Kidney epithelial cell (primary cell): ENCODE data around the gene ACSS3. TPM values are rescaled to one million over a fixed set of nuclear protein-coding genes. Genes with fewer than 3 reads are reported as not detected.
A peak's percentile ranks its signal among the peaks of the same experiment; 100 is the strongest.

ENCODE experiments used
- DNase-seq: peaks from one replicate; pipeline ENCODE4 v3.0.0-alpha.2; 2010; ENCODE audit warnings: low read depth
- H3K27me3 ChIP-seq: 2 replicates; pipeline ENCODE4 v1.6.0; 2011; ENCODE audit warnings: low read length; ENCODE audit not compliant: control insufficient read depth, insufficient read depth
- H3K36me3 ChIP-seq: 2 replicates; pipeline ENCODE4 v1.5.1; 2011; ENCODE audit warnings: low read length; ENCODE audit not compliant: control insufficient read depth, insufficient read depth
- H3K4me3 ChIP-seq: 2 replicates; pipeline ENCODE4 v1.5.1; 2011; ENCODE audit warnings: low read depth, mild to moderate bottlenecking, control low read depth, low read length
- total RNA-seq: library from RNA; depleted of rRNA; stranded (reverse); fragments of >200 nt; gene quantifications from 2 replicates; pipeline ENCODE4 v1.2.3, GENCODE V29; 2015
- TF ChIP-seq, protein P1 (sequence below): IDR thresholded peaks from 2 replicates; pipeline ENCODE4 v1.5.1; 2011; ENCODE audit warnings: mild to moderate bottlenecking, moderate library complexity, low read length, control low read depth, inconsistent platforms; ENCODE audit not compliant: insufficient read depth, poor library complexity, severe bottlenecking

ACSS3 gene
- total RNA-seq, 1 donor from 2014 or later = 5.5 TPM

DNA sequence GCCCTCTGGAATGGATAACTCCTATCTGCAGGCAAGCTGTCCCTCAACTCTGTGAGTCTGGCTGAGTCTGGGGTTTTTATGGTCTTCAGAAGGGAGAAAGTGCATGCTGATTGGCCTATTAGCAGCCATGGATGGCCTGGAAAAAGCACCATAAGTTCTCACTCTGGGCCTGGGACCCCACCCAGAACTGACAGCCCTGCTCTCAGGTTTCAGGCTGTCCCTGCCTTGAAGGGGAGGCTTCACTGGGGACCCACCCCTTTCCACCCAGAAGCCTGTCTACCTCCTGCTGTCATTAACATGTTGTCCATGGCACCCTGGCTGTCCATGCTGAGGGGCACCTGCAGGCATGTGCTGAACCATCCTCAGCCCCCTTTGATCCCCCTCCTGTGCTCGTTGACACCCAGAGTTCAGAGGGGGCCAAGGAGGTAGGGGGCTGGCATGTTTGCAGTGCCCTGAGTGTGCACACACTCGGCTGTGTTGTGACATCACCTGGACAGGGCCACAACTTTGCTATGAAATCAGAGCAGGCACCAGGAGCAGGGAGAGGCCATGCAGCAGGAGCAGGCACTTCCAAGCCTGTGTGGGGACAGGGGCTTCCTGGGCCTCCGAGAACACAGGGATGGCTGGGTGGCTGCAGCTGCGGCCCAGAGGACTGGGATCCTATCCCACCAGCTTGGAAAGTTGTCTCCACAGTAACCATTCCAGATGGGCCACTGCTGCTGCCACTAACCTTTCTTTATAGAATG, 84.7 kb downstream of the ACSS3 start:
- TF ChIP-seq, protein P1, sequence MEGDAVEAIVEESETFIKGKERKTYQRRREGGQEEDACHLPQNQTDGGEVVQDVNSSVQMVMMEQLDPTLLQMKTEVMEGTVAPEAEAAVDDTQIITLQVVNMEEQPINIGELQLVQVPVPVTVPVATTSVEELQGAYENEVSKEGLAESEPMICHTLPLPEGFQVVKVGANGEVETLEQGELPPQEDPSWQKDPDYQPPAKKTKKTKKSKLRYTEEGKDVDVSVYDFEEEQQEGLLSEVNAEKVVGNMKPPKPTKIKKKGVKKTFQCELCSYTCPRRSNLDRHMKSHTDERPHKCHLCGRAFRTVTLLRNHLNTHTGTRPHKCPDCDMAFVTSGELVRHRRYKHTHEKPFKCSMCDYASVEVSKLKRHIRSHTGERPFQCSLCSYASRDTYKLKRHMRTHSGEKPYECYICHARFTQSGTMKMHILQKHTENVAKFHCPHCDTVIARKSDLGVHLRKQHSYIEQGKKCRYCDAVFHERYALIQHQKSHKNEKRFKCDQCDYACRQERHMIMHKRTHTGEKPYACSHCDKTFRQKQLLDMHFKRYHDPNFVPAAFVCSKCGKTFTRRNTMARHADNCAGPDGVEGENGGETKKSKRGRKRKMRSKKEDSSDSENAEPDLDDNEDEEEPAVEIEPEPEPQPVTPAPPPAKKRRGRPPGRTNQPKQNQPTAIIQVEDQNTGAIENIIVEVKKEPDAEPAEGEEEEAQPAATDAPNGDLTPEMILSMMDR = no peak
- Histone ChIP-seq H3K27me3 (no peaks in the 10 kb centered on the region), H3K36me3 (no peaks in the 10 kb centered on the region), H3K4me3 (no peak overlapping the region)
- DNase-seq = no peak

DNA sequence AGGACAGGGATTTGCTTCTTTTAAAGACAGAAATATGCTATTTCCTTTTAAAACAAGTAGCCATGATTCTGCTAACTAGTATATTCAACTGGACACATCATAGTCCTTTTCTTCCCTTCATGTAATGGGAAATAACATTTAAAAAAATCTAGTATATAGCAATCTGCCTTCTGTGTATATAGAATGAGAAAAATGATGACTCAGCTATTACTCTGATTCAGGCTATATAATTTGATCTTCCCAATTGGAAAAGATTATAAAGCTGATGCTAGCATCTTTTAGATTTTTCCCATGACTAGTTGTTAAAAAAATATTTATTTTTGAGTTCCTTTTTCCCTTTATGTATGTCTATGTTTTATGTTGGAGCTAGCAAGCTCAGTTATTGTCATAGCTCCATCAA, 86.9 kb downstream of the ACSS3 start:
- TF ChIP-seq, protein P1 = no peak

DNA sequence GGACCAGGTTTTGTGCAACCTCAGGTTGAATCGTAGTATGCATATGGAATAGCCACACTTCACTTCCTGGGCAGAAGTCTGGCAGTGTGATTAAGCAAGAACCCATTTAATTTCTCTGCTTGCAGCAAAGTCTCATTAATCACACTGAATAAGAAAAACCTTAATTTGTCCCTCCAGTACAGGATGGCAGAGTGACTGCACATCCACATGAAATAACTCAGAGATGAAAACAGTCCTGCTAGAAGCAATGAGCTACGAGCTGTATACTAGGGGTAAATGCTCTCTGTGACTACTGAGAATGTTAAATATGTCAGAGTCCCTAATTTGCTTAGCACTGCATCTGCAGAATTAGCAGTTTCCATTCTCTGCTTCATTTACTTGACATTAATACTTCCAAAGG, 88.9 kb downstream of the ACSS3 start:
- TF ChIP-seq, protein P1 = no peak

More for the DNA sequence above, 86.9 kb downstream of the ACSS3 start:
- no peak overlapping the region for H3K4me3 ChIP-seq
- H3K36me3 ChIP-seq = no peaks in the 10 kb centered on the region
- H3K27me3 ChIP-seq = no peaks in the 10 kb centered on the region
- DNase-seq = no peak

DNA sequence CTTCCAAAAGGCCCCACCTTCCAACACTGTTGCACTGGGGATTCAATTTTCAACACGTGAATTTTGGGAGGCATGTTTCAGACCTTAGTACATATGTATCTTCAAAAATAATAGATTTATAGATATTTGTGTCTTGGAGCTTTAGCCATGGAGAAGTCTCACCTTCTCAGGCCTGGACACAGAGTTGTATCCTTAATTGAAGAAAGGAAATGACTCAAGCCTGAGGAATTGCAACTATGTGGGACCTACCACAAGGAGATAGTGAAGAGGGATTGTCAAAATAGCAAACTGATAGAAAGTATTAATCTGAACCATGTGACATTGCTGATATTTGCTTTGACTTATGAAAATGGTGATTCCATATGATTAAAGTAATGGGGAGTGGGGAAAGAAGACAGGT, 89.8 kb downstream of the ACSS3 start:
- TF ChIP-seq, protein P1 = no peak
- Histone ChIP-seq H3K36me3 (no peaks in the 10 kb centered on the region), H3K27me3 (no peaks in the 10 kb centered on the region), H3K4me3 (no peak overlapping the region)
- peak; percentile 7 for DNase-seq

More for the DNA sequence above, 88.9 kb downstream of the ACSS3 start:
- Histone ChIP-seq H3K36me3 (no peaks in the 10 kb centered on the region), H3K4me3 (no peak overlapping the region), H3K27me3 (no peaks in the 10 kb centered on the region)
- DNase-seq = no peak

DNA sequence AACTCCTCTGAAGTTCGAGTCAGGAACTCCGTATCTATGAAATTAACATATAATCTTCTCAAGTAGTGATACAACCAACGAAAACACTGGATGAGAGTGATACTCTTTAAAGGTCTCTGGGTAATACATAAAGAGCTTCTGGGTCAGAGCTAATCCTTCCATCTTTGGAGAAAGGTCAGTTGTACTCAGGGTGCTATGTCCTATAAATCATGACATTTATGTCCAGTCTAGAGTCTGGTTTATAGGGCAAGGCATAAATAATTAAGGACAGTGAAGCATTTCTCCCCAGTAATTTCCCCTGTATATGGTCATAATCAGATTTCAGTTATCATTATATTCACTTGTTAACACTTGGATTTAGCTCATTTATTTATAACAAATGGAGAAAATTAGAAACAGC, 90.6 kb downstream of the ACSS3 start:
- H3K36me3 ChIP-seq = no peaks in the 10 kb centered on the region
- H3K4me3 ChIP-seq = no peak overlapping the region
- H3K27me3 ChIP-seq = no peaks in the 10 kb centered on the region
- DNase-seq = no peak
- TF ChIP-seq, protein P1 = no peak

DNA sequence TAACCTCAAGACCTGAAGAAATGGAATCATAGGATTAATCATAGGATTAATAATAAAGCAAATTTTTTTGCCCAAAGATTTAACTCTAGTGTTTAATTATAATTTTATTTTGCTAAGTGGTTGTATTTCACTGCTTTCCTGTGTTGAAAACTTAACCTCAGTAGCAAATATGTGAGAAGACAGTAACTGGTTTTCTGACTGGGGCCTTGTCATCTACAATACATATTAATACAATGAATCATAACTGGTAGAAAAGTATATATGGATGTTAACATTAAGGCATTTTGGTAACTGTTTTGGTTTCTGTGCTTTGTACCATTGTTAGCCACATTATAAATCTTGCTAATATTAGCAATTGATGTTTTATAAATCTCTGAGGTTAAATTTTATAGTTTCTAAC, 92.2 kb downstream of the ACSS3 start:
- TF ChIP-seq, protein P1 = no peak
- Histone ChIP-seq H3K4me3 (no peak overlapping the region), H3K36me3 (no peaks in the 10 kb centered on the region), H3K27me3 (no peaks in the 10 kb centered on the region)
- DNase-seq = no peak
